ENCODE results near the gene KCNJ1.

KCNJ1 gene

DNA sequence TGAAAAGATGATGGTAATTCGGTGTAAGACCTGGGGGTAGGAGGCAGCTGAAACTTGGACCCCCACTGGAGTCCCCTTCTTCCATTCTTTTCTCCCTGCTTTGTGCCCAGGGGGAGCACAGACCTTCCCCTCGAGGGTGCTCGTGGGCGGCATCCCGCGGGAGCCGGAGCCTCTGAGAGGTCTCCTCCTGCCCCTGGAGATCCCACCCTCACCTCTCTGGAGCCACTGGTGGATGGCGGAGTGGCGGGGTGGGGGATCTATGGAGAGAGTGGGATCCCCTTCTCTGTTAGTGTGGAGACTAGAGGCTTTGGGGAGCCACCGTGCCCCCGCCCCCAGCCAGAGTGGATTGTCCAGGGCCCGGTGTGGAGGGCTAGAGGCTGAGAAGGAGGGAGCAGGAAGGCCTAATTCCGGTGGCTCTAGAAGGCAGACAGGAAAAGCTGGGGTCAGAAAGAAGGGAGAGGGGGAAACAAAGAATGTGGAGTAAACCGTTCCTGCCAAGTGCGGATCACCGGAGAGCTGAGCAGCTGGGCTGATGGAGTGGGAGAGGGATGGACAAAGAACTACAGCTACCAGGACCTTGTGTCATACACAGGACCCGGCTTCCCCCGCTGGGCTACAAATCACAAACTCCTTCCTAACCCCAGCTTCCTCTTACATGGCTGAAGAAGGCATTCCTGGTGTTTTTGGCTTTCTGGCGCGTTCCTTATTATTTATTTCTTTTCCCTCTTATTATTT is 41.9 kb downstream of the KCNJ1 start:
- TF ChIP-seq, protein P1, sequence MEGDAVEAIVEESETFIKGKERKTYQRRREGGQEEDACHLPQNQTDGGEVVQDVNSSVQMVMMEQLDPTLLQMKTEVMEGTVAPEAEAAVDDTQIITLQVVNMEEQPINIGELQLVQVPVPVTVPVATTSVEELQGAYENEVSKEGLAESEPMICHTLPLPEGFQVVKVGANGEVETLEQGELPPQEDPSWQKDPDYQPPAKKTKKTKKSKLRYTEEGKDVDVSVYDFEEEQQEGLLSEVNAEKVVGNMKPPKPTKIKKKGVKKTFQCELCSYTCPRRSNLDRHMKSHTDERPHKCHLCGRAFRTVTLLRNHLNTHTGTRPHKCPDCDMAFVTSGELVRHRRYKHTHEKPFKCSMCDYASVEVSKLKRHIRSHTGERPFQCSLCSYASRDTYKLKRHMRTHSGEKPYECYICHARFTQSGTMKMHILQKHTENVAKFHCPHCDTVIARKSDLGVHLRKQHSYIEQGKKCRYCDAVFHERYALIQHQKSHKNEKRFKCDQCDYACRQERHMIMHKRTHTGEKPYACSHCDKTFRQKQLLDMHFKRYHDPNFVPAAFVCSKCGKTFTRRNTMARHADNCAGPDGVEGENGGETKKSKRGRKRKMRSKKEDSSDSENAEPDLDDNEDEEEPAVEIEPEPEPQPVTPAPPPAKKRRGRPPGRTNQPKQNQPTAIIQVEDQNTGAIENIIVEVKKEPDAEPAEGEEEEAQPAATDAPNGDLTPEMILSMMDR (IDR thresholded peaks at IDR 0.05; ENCODE audit: low read depth, low read length): no peak
- TF ChIP-seq MYC (IDR thresholded peaks at IDR 0.05; ENCODE audit: low read depth, low read length) (no peak), MAX (IDR thresholded peaks at IDR 0.05; ENCODE audit: low read depth, low read length) (no peak), POLR2A (IDR thresholded peaks at IDR 0.05; ENCODE audit: extremely low read depth, insufficient read length) (no peak)
- H3K4me3 ChIP-seq (ENCODE audit: low read depth, low read length): no peak overlapping the region
- DNase-seq (ENCODE audit: low read depth): no peak

GRCh38 chr11:128824191-128825049 is 42.7 kb downstream of the KCNJ1 start:
- no peak for DNase-seq (ENCODE audit: low read depth)
- no peak overlapping the region for H3K4me3 ChIP-seq (ENCODE audit: low read depth, low read length)
- no peak for TF ChIP-seq MAX (IDR thresholded peaks at IDR 0.05; ENCODE audit: low read depth, low read length)
- no peak for TF ChIP-seq MYC (IDR thresholded peaks at IDR 0.05; ENCODE audit: low read depth, low read length)
- no peak for TF ChIP-seq POLR2A (IDR thresholded peaks at IDR 0.05; ENCODE audit: extremely low read depth, insufficient read length)
- TF ChIP-seq, protein P1 (IDR thresholded peaks at IDR 0.05; ENCODE audit: low read depth, low read length): no peak

GRCh38 chr11:128823753-128824152 is 43.3 kb downstream of the KCNJ1 start:
- TF ChIP-seq, protein P1 (IDR thresholded peaks at IDR 0.05; ENCODE audit: low read depth, low read length): no peak
- no peak for TF ChIP-seq MYC (IDR thresholded peaks at IDR 0.05; ENCODE audit: low read depth, low read length)
- no peak for TF ChIP-seq POLR2A (IDR thresholded peaks at IDR 0.05; ENCODE audit: extremely low read depth, insufficient read length)
- no peak for TF ChIP-seq MAX (IDR thresholded peaks at IDR 0.05; ENCODE audit: low read depth, low read length)
- H3K4me3 ChIP-seq (ENCODE audit: low read depth, low read length): no peak overlapping the region

GRCh38 chr11:128822130-128822529 is 45.0 kb downstream of the KCNJ1 start:
- H3K4me3 ChIP-seq (ENCODE audit: low read depth, low read length): no peak overlapping the region
- no peak for TF ChIP-seq MYC (IDR thresholded peaks at IDR 0.05; ENCODE audit: low read depth, low read length)
- TF ChIP-seq, protein P1 (IDR thresholded peaks at IDR 0.05; ENCODE audit: low read depth, low read length): no peak
- no peak for DNase-seq (ENCODE audit: low read depth)

More at GRCh38 chr11:128823753-128824152, 43.3 kb downstream of the KCNJ1 start:
- DNase-seq (ENCODE audit: low read depth): no peak

GRCh38 chr11:128821556-128821955 is 45.5 kb downstream of the KCNJ1 start:
- DNase-seq (ENCODE audit: low read depth): no peak
- H3K4me3 ChIP-seq (ENCODE audit: low read depth, low read length): no peak overlapping the region
- no peak for TF ChIP-seq MAX (IDR thresholded peaks at IDR 0.05; ENCODE audit: low read depth, low read length)
- TF ChIP-seq POLR2A (IDR thresholded peaks at IDR 0.05; ENCODE audit: extremely low read depth, insufficient read length): no peak
- TF ChIP-seq, protein P1 (IDR thresholded peaks at IDR 0.05; ENCODE audit: low read depth, low read length): no peak
- no peak for TF ChIP-seq MYC (IDR thresholded peaks at IDR 0.05; ENCODE audit: low read depth, low read length)
